Measurements from ENCODE around the gene MPP3.

The MPP3 gene

DNA sequence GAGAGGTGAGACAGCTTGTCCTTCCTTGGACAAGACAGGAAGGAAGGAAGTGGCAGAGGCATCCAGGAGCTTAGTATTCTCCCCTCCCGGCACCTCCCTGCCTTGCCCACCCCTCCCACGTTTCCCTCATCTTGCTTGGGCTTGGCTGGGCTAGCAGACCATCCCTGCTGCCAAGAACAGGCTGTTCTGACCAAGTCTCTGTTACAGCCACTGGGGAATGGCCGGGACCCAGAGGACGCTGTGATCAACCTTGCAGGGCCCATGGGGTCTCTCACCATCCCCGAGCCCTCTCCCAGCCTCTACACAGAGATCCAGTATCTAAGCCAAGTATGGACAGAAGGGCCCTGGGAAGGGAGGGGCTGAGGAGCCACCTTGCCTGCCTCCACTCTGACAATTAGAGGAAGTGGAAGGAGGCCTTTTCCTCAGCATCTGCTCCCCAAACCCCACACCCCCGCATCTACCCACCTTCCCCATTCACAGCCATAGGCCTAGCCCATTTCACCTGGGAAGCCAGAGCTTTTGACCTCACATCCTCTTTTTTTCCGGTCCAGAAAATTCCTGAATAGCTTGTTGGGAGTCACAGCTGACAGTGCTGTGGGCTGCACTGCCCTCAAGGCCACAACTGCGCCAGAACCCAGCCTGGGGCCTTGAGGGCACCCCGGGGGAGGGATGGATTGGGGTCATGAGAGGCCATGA, 28.1 kb upstream of the MPP3 start:
- no peak for DNase-seq

DNA sequence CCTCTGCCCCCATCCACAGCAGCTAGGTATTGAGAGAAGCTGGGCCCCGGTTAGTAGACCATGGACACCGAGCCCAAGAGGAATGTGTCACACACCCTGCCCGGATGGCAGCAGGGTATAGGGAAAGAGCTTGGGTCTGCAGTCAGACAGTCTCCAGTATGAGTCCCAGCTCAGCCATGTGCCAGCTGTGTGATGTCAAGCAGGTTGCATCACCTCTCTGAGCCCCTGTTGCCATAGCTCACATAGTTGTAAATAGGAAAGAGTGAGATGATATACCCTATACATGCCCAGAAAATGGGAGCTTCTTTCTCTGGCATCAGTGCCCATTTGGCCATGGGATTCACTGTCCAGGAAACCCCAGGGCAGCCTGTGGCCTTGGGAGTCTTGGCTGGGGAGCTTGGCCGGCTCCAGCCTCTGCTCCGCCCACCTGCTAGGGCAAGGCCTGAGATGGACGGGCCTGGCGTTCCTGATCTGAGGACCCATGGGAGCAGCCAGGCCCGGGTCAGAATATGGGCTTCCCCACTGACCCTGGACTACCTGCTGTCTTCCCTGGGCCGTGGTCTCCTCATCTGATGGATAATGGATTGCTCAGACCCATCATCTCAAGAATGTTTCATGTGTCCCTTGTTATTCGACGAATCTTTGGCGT, 27.3 kb upstream of the MPP3 start:
- no peak for DNase-seq

DNA sequence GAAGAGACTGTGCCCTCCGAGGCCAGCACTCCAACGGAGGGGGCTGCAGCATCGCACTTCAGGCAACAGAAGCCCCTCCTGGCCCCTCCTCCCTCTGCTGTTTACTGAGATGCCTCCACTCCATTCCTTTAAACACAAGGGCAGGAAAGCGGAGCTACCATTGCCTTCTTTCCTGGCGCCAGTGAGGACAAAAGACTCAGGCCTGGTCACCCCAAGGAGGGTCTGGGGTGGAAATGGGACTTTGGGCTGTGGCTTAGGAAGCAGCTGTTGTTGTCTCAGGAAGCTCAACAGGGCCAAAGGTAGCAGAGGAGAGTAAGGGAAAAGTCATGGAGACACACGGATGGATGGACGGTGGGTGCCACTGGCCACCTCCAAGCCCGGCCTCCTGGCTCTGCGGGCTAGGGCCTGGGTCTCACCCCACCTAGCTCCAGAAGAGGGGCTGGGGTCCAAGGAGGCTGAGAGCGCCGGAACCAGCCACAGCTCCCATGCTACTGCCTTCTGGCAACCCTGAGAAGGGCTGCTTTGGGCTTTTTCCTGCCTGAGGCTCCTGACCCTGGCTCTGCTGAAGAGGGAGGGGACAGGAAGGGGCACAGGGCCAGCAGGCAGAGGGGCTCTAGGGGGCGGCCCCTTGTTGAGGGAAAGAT, 25.1 kb upstream of the MPP3 start:
- no peak for DNase-seq

DNA sequence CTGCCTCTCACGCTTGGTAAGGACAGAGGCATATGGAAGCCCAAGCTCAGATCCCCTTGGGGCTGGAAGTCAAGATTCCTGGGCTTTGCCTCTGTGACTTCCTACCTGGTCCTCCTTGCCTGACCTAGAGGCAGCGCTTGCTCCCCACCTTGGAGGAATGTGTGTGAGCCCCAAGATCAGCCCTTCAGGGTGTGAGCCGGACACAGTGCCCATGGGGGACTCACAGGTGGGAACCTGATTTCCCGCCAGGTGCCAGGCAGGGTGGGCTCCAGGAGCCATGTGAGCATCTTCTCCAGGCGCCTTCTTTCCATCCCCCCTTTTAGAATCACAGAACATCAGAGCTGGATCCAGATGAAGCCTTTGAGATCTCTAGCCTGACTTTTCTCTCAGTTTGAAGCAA, 24.2 kb upstream of the MPP3 start:
- no peak for DNase-seq

DNA sequence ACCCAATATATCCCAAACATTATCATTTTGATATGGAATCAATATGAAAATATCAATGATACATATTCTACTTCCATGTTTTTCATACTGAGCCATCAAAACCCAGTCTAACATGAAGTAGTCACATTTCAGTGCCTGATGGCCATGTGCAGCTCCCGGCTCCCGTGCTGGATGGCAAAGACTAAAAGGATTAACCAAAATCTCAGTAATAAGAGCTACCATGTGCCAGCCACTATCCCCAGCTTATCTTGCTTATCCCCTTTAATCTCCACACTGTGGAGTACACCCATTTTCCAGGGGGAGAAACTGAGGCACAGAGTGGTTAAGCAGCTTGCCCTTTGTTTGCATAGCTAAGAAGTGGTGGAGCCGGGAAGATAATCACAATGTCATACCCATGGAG, 23.2 kb upstream of the MPP3 start:
- no peak for DNase-seq

DNA sequence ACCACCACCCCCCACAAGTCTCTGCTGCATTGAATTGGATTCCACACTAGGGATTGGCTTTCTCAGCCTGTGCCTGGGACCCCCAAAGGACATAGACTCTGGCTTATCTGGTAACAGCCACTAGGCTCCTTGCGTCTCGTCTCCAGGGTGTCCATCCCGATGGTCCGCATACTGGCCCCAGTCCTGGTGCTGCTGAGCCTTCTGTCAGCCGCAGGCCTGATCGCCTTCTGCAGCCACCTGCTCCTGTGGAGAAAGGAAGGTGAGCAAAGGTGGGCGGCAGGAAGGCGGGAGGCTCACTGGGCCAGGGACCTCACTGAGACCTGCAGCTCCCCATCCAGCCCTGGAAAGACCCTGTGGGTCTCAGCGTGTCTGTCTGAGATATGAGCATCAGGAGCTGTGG, 22.1 kb upstream of the MPP3 start:
- DNase-seq: no peak

DNA sequence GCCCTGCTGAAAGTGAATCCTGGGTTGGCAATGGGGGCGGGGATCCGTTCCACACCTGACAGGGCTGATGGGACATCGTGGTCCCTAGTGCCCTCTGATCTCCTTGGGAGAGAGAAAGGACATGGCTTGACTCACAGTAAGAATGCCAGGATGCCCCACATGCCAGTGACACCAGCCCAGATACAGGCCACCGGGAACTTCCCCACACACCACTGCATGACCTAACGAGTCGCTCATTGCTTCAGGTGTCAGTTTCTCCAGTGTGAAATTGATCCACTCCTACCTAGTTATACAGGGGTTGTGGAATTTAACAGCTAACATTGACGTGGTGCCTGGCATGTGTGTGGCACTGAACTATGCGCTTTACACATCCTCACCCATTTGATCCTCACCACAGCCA, 21.6 kb upstream of the MPP3 start:
- no peak for DNase-seq

DNA sequence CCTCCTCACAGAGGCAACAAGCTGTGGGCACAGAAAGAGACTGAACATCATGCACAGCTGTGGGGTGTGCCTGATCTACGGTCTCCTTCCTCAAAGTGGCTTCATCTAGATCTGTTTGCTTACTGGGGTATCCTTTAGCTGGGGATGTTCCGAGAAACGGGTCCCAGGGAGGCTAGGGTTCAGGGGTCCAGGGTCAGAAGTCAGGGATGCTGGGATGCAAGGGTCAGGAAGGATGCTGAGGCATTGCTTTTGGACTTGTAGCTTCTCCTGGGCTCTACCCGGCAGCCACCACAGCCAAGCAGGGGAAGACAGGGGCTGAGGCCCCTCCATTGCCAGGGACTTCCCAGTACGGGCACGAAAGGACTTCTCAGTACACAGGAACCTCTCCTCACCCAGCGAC, 20.6 kb upstream of the MPP3 start:
- no peak for DNase-seq

DNA sequence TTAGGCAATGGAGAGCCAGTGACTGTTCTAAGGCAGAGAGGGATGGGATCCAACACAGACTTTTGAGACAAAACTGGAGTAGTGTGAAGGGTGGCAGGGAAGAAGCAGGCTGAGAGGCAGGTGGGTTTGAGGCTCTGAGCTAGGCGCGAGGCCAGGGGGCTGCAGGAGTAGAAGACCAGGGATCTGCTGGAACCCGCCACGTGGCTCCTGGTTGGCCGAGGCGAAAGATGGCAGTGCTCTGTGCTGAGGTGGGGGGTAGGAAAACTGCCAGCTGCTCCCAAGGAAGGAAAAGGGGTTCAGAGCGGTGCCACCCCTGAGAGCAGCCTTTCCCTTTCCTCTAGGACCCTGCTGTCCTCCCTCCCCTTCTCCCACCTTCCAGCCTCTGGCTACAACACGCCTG, 19.6 kb upstream of the MPP3 start:
- DNase-seq: no peak

DNA sequence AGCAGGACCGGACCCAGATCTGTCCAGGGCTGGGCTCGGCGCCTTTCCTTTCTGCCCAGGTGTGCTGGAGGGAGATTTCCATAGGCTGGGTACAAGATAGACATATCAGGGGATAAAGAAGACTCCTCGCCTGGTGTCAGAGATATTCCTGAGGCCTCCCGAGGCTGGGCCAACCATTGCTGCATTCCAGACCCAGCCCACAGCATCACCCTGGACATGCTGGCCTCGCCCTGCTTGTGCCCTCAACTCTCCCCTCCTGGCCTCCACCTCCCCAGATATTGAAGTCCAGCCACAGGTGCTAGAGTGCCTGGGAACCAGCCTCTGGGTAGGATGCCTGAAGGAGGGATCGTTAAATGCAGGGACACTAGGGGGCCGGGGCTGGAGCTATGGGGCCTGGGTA, 16.2 kb upstream of the MPP3 start:
- DNase-seq: no peak

DNA sequence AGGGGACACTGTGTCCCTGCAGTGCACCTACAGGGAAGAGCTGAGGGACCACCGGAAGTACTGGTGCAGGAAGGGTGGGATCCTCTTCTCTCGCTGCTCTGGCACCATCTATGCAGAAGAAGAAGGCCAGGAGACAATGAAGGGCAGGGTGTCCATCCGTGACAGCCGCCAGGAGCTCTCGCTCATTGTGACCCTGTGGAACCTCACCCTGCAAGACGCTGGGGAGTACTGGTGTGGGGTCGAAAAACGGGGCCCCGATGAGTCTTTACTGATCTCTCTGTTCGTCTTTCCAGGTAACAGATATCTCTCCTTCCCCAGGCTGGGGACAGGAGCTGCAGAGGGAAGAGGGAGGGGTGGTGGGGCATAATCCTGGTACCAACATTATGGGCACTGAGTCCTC, 15.7 kb upstream of the MPP3 start:
- DNase-seq: no peak

DNA sequence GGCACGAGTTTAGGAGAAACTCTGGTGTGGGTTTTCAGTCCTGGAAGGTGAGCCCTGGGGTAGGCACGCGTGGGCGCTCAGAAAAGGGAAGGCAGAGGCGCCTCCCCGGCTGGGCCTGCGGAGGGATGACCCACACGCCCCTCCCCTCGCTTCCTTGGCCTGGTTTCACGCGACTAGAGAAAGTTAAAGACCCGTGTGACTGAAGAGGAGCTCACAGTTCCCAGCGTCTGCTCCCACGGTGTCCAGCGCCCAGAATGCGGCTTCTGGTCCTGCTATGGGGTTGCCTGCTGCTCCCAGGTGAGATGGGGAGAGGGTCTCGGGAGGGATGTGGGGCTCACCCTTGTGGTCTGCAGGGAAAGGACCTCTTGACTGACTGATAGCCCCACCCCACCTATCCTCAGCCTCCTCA, 14.0 kb upstream of the MPP3 start, which contains the start of gene CD300LG:
TSS of gene CD300LG (plus strand) at position 214 of the 409 bp plus-strand sequence. CDS start at position 255, 41 bp downstream.
- no peak for DNase-seq

DNA sequence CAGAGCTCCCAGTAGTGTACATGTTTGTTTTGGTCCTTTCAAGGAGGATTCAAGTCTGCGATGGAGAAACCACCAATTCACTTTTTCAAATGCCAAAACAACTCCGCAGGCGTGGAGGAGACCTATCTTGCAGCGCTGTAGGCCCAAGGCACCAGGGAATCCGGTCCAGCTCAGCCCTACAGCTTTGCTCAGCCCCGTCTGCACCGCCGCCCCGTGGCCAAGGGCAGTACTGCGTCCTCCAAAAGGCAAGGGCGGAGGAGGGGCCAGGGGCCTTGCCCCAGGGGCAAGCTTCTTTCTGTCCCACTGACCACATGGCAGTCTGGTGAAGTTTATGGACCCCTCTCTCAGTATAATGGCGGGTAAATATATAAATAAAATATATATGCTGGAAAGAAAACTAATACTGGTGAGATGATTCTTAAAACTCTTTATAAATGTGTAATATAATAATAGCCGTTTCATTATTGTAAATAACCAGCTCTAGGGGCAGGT, 13.3 kb upstream of the MPP3 start:
- peak; percentile 37 to 85 for DNase-seq

DNA sequence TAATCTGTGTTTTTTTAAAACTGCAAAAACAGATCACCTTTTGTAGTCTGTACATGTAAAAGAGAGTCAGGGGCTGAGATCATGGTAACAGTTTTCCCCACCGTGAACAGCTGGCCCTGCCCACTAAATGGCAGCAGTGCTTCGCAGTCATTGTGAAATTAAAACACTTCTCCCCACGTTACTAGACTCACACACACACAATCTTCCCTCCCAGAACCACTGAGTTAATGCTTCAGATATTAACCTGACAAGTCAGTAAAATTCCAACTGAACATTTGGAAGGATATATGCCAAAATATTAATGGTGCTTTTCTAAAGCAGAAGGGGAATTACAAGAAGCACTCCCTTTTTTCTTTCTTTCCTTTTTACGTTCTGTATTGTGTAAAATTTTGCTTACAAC, 12.8 kb upstream of the MPP3 start:
- no peak for DNase-seq

DNA sequence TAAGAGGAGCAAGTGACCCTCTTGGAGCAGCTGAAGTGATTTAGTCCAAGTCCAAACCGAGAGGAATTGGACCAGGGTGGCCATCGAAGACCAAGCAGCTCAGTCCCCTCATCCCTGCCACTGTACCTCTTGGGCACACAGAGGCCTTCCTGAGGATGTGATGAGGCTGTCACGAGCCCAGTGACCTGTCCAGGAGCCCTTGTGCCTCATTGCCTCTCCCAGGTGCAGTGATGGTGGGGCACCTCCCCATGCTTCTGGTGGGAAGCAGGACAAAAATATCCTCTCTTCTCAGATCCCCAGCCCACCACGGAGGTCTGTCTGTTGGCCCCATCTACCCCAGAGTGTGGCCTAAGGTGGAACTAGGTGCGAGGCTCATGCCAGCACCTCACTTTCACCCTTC, 11.3 kb upstream of the MPP3 start:
- no peak for DNase-seq

DNA sequence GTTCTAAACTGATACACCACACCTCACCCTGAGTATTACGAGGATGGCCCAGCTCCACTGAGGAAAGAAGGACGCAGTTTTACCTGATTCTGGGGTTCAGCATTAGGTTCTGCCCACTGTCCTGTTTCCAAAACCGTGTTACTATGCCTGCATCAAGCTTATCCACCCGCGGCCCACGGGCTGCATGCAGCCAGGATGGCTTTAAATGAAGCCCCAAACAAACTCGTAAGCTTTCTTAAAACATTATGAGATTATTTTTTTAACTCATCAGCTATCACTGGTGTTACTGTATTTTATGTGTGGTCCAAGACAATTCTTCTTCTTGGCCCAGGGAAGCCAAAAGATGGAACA, 10.0 kb upstream of the MPP3 start:
- no peak for DNase-seq

DNA sequence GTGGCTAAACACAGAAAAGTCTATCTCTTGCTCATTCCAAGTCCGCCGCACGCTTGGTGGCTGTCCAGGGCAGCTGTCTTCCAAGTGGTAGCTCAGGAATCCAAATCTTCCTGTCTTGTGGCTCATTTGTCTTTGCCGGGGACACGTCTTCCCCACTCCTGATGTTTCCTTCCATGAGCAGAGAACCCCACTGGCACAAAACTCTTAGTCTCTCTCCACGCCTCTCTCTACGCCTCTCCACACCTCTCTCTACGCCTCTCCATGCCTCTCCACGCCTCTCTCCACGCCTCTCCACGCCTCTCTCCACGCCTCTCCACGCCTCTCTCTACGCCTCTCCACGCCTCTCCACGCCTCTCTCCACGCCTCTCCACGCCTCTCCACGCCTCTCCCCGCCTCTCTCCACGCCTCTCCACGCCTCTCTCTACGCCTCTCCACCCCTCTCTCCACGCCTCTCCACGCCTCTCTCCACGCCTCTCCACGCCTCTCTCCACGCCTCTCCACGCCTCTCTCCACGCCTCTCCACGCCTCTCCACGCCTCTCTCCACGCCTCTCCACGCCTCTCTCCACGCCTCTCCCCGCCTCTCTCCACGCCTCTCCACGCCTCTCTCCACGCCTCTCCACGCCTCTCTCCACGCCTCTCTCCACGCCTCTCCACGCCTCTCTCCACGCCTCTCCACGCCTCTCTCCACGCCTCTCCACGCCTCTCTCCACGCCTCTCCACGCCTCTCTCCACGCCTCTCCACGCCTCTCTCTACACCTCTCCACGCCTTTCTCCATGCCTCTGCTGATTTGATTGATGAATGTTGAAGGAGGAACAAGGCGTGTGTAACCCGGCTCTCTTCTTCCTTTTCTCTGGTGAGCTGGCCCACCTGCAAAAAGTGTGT, 9.4 kb upstream of the MPP3 start:
- DNase-seq: peak in 1 of 2 experiments; percentile 38

DNA sequence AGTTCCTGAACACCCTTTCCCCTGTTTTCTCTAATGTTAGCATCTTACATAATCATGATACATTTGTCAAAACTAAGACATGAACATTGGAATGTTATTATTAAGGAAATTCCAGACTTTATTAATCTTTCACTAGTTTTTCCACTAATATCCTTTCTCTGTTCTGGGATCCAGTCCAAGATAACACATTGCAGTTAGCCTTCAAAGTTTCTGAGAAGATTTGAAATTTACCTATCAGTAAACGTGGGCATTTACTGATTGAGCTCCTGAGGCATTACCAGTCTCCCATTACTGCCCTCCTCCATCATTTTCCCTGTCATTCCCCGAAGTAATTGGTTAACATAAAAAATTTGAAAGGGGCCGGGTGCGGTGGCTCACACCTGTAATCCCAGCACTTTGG, 8.3 kb upstream of the MPP3 start:
- no peak for DNase-seq

DNA sequence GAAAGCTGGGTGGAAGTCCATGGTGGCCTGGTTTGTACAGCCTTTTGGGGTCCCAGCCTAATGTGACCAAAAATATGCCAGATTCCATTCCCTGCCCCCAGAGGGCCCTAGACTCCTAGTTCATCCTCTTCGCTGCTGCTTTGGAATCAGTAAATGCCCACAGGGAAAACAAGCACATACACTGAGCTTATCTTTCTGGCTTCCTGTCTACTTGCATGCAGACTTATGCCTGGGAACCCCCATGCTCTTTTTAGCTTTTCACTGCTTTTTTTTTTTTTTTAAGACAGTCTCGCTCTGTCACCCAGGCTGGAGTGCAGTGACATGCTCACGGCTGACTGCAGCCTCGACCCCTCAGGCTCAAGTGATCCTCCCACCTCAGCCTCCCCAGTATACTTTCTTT, 7.9 kb upstream of the MPP3 start:
- DNase-seq: no peak

DNA sequence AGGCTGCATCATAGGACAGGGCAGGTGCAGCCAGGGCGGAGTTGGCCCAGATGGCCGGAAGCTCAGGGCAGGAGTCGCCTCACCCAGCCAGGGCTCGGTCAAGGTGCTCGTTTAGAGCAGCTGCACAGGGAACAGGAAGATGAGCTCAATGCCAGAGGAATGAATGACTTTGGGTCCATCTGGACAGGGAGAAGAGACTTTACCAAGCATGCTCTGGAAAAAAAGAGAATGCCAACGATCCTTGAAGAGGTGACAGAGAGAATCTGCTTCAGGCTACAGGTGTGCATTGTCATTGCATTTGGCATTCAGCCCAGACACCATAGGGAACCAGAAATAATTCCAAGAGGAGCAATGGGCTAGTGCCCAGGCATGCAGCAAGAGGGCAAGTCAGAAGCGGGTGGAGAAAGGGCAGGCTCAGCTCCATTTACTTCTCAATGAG, 6.7 kb upstream of the MPP3 start:
- peak; percentile 30 to 52 for DNase-seq

DNA sequence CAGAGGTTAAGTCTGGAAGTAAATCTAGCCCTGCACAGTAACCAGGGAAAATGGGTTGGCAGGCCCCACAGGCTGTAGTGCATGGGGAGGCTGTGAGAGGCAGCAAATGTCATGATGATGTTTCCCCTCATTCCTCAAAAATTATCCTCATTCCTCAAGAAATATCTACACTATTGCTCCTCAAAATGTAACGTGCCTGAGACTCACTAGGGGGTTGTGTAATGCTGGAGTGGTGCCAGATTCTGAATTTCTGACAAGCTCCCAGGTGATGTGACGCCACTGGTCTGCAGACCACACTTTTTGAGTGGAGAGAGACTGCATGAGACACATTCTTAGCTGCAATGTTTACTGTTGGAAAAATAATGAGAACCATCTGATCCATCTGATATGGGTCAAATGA, 1.2 kb upstream of the MPP3 start:
- no peak for DNase-seq

DNA sequence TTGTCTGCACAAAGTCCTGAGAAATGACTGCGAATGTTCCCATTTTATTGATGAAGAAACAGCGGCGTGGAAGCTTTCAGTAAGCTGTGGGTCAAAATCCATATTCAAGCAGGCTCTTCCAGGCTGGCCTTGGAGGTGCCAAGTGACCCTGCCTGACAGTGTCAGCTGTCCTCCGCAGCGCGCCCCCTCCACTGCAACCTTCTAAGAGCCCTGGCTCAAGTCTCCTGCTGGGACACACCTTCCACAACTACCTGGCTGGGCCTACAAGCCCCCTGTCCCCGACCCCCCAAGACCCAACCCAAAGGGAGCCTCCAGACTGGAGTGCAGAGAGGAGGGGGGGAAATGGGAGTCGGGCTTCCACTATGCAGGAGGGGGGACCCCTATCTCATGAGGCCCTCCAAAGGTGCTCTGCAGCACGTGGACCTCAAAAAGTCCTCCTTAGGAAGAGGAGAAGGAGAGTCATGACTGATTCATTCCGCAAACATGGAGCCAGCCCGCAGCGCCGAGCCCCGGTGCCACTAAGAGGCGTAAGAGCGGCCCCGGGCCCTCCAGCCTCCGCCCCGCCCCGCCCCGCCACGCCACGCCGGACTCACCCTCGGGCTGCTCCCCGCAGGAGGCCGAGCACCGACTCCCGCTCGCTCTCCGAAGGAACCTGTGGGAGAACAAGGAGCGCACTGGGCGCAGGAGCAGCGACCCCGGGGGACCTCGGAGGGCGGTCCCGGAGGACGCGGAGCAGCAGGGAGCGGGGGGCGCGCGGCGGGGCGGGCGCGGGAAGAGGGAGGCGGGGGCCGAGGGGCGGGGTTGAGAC, 574 bp downstream of the MPP3 start:
- peak in 1 of 2 experiments; percentile 45 for DNase-seq

Measured in NCI-H526 (cell line).